HG03159 (cell line): ENCODE measurements around the gene POGK.

Source experiments
- ATAC-seq: cut with Tn5 transposase; IDR thresholded peaks from one replicate; pipeline ENCODE4 v1.9.1; 2021; ENCODE audit warnings: mild to moderate bottlenecking, moderate library complexity; ENCODE audit not compliant: unreplicated experiment

POGK gene

DNA sequence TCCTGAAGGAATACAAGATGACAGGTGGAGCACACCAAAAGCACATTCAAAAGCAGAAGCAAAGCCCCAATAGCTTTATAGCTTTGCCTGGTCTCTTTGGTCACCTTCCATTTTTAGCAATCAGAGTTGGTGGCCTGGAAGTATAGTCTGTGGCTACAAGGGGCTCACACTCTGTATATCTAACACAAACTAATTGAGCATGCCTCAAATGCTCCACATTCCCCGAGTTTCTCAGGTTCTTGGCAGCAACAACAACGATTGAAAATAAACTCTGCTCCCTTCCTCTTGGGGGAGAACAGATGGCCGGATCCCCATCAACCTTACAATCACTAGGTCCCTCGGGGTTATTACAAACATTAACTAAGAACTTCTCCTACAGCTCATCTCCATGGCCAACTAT is 61.7 kb downstream of the POGK start:
- ATAC-seq = no peak

DNA sequence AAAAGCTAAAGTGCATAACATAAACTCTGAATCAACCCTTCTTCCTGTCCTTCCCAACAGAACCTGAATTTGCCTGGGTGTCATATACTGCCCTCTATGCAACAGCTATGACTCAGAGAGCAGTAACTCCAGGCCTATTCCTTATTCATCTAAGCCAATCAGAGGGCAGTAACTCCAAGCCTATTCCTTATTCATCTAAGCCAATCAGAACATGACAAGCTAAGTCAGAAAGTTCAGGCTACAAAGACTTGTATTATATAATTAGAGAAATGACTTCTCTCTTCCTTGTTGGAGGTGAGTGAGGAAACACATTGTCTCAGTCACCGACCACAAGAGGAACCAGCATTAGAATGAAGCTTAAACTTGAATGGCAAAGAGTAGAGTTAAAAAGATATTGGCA is 63.0 kb downstream of the POGK start:
- no peak for ATAC-seq

DNA sequence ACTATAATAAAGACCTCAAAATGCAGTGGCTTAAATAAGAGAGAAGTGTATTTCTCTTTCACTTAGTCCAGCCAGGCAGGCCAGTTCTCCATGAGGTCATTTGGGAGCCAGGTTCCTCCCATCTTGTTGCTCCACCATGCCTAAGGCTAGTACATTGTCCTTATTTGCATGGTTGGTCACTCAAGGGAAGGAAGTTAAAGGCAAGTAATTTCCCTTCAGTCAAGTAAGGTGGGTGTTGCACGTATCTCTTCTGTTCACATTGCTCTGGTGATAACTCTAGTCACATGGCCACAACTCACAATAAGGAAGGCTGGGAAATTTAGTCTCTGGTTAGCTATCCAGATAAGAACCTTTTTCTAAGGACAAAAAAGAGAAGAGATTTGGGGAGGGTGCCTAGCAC is 64.0 kb downstream of the POGK start:
- ATAC-seq = no peak

GRCh38 chr1:166905136-166905535 is 65.9 kb downstream of the POGK start:
- no peak for ATAC-seq

GRCh38 chr1:166905900-166906299 is 66.6 kb downstream of the POGK start:
- ATAC-seq = no peak
